Mesodermal cell (in vitro differentiated cells): ENCODE results near the gene LINC01488.

Source experiments
- H3K27ac ChIP-seq: 2 replicates; pipeline ENCODE4 v1.7.0; 2013; ENCODE audit warnings: mild to moderate bottlenecking, low read depth, low read length, moderate library complexity; ENCODE audit not compliant: severe bottlenecking
- H3K36me3 ChIP-seq: 2 replicates; pipeline ENCODE4 v1.7.1; 2013; ENCODE audit warnings: mild to moderate bottlenecking, low read length, moderate library complexity; ENCODE audit not compliant: control insufficient read depth, insufficient read depth
- H3K4me1 ChIP-seq: one replicate; pipeline ENCODE4 v1.7.1; 2013; ENCODE audit warnings: mild to moderate bottlenecking, low read length; ENCODE audit not compliant: insufficient read depth, control insufficient read depth, poor library complexity, severe bottlenecking
- H3K4me3 ChIP-seq: 2 replicates; pipeline ENCODE4 v1.7.0; 2013; ENCODE audit warnings: low read length, control low read depth, mild to moderate bottlenecking; ENCODE audit not compliant: insufficient read depth, poor library complexity, severe bottlenecking; ENCODE audit errors: extremely low read depth
- H3K9me3 ChIP-seq: 2 replicates; pipeline ENCODE4 v1.7.1; 2013; ENCODE audit warnings: mild to moderate bottlenecking, low read length, moderate library complexity; ENCODE audit not compliant: control insufficient read depth
- WGBS, 2 experiments: methylation state at CpG; one replicate each; pipeline ENCODE4 v1.1.5; 2013; ENCODE audit warnings: missing lambda C conversion rate in 2 of 2; ENCODE audit not compliant: insufficient coverage in 2 of 2; 5-methylcytosine and 5-hydroxymethylcytosine counted together

The LINC01488 gene

DNA sequence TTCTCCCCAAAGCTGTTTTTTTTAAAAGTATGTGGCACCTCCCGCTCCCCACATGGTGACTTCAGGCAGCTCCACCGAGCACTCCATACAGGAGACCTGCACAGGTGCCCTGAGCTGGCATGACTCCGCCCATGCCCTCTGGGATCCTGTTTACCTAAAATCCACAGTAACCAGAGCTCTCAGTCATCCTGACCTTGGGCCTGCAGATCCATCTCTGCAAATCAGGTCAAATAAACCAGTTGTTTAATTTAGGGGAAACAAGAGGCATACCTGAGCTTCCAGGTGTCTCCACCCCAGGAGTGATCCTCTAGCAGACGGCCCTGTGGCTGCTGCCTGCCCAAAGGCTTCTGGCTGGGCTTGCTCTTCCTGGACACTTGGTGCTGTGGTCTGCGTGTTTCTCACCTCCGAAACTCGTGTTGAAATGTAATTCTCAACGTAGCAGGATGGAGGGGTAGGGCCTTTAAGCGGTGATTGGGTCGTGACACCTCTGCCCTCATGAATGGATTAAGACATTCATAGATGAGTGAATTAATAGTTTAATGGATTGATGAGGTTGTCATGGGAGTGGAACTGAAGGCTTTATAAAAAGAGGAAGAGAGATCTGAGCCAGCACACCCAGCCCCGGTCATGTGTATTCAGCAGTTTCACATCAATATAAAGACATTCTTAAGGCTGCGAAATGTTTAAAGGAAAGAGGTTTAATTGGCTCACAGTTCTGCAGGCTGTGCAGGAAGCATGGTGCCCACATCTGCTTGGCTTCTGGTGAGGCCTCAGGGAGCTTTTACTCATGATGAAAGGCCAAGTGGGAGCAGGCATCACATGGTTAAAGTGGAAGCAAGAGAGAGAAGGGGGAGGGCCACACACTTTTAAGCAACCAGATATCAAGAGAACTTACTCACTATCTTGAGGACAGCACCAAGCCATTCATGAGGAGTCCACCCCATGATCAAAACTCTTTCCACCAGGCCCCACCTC is 34.1 kb downstream of the LINC01488 start:
- no peak overlapping the region for H3K4me3 ChIP-seq
- WGBS, 2 experiments = 81 to 88% methylated on average over 10 to 11 of the region's 12 CpGs
- H3K9me3 ChIP-seq = peaks cover 17% of the 10 kb centered on the region

DNA sequence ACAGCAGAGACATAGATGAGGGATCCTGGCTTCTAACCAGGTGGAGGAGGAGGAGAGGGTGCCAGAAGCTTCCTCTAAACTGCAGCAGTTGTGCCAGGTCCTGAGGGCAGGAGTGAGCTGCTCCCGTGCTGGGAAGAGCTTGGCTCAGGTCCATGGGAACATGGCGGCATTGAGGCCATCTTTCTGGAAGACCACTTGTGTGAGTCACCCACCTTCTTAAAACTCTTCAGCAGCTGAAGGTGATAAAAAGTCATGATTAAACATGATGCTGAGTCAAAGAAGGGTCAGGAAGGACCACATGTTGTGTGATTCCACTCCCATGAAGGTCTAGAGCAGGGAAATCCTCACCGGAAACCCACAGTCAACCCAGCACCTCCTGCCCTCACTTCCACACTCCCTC is 35.1 kb downstream of the LINC01488 start:
- WGBS, 2 experiments = 31 to 33% methylated on average over 3 of the region's 3 CpGs
- Histone ChIP-seq H3K36me3 (no peaks in the 10 kb centered on the region), H3K4me3 (no peak overlapping the region), H3K27ac (no peak overlapping the region), H3K9me3 (peaks cover 17% of the 10 kb centered on the region), H3K4me1 (peaks cover 6% of the 10 kb centered on the region)

More for the DNA sequence above, 34.1 kb downstream of the LINC01488 start:
- peaks cover 16% of the 10 kb centered on the region for H3K4me1 ChIP-seq
- H3K36me3 ChIP-seq = no peaks in the 10 kb centered on the region
- no peak overlapping the region for H3K27ac ChIP-seq

DNA sequence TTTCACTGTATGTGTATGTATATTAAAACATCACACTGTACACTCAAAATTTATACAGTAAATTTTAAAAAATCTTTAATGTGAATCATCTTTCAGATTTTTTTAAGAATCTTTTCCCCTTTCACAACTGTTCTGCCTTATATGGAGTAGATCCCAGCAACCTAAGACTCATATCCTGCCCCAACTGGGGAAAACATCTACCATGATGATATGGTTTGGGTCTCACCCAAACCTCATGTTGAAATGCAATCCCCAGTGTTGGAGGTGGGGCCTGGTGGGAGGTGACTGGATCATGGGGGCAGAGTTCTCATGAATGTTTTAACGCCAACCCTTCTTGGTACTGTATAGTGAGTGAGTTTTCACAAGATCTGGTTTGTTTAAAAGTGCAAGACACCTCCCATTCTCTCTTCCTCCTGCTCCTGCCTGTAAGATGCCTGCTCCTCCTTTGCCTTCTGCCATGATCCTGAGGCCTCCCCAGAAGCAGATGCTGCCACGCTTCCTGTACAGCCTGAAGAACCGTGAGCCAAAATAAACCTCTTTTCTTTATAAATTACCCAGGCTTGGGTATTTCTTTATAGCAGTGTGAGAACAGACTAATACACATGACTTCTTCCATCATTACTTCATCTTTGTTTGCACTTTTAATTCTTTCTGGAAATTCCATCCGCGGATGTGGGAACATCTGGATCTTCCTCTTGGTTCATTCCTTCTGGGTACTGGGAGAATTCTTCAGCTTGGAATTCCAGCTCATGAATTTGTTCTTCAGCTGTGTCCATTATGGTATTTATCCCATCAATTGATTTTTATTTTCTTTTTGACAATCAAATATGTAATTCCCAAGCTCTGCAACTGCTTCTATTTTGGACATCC is 36.9 kb downstream of the LINC01488 start:
- H3K27ac ChIP-seq = no peak overlapping the region
- H3K4me1 ChIP-seq = peaks cover 5% of the 10 kb centered on the region
- peaks cover 17% of the 10 kb centered on the region for H3K9me3 ChIP-seq
- WGBS, 2 experiments = 67 to 72% methylated on average over 2 to 3 of the region's 5 CpGs
- H3K4me3 ChIP-seq = no peak overlapping the region
- H3K36me3 ChIP-seq = no peaks in the 10 kb centered on the region

DNA sequence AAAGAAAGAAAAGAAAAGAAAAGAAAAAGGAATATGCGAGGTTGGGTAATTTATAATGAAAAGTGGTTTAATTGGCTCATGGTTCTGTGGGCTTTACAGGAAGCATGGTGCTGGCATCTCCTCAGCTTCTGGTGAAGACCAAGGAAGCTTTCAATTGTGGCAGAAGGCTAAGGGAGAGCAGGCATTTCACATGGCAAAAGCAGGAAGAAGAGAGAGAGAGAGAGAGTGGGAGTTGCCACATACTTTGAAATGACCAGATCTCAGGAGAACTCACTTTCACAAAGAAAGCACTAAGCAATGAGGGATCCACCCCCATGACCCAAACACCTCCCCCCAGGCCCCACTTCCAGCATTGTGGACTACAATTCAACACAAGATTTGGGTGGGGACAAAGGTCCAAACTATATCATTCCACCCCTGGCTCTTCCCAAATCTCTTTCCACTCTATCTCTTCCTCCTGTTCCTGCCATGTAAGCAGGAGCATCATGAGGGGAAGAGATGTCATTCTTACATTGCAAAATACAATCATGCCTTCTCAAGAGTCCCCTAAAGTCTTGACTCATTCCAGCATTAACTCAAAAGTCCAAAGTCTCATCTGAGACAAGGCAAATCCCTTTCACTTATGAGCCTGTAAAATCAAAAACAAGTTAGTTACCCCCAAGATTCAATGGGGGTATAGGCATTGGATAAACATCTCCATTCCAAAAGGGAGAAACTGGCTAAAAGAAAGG is 38.9 kb downstream of the LINC01488 start:
- WGBS, 2 experiments = 85 to 100% methylated on average over 1 of the region's 1 CpG
- H3K4me1 ChIP-seq = peaks cover 17% of the 10 kb centered on the region

DNA sequence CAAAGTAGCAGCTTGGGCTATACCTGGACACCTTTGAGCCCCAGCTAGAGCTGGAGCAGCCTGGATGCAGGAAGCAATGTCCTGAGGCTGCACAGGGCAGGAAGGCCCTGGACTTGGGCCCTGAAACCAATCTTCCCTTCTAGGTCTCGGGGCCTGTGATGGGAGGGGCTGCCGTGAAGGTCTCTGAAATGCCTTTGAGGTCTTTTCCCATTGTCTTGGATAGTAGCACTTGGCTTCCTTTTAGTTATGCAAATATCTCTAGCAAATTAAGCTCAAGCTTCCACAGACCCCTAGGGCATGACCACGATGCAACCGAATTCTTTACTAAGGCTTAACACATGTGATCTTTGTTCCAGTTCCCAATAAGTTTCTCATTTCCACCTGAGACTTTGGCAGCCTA is 40.0 kb downstream of the LINC01488 start:
- Histone ChIP-seq H3K27ac (no peak overlapping the region), H3K4me3 (no peak overlapping the region), H3K4me1 (peaks cover 17% of the 10 kb centered on the region), H3K9me3 (peaks cover 12% of the 10 kb centered on the region), H3K36me3 (no peaks in the 10 kb centered on the region)
- 25 to 26% methylated on average over 3 to 4 of the region's 4 CpGs for WGBS, 2 experiments

More for the DNA sequence above, 38.9 kb downstream of the LINC01488 start:
- Histone ChIP-seq H3K27ac (no peak overlapping the region), H3K36me3 (no peaks in the 10 kb centered on the region), H3K9me3 (peaks cover 17% of the 10 kb centered on the region), H3K4me3 (no peak overlapping the region)

DNA sequence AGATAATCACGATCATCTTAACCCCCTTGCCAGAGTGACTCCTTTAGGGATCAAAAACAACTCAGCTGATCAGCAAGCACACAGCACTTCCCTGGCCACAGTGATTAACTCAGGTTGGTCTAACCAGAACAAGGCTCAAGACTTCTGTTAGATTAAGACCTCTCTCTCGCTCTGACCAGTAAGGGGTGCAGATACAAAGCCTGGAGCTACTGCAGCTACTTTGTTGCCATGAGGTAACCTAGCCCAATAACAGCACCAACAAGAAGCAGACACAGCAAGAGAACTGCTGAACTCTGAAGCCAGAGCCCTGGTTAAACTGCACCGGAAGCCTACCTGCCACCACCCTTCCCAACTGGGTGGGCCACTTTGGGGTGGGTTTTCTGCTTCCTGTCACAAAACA is 42.0 kb downstream of the LINC01488 start:
- Histone ChIP-seq H3K36me3 (no peaks in the 10 kb centered on the region), H3K4me1 (peaks cover 17% of the 10 kb centered on the region), H3K27ac (no peak overlapping the region), H3K4me3 (no peak overlapping the region), H3K9me3 (peaks cover under 1% of the 10 kb centered on the region)
- WGBS, 2 experiments = 95 to 100% methylated on average over 1 to 2 of the region's 3 CpGs

DNA sequence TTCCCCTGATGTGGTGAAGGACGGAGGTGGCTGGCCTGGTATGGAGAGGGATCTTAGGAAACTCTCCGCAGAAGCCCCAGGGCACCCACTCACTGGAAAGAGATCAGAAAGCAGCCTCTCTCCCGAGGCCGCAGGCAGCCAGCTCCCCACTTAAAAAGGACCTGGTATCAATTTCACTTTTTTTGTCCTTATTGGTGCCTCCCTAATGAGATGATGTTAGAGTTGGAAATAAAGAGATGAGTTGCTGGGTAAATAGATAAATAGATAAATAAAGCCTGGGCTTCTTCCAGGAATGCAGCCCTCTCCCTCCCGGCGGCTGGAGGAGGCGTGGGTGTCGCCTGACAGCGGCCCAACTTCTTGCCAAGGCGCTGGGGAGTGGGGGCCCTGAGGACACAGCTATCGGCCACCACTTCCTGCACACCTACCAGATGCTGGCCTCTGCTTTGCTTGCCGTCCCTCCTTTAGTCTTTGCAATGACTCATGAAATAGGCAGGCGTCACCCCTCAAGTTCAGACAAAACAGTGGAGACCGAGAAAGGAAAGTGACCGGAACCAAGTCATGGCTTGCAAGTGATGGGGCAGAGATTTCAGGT is 42.9 kb downstream of the LINC01488 start:
- 77 to 78% methylated on average over 7 of the region's 15 CpGs for WGBS, 2 experiments
- no peak overlapping the region for H3K27ac ChIP-seq

DNA sequence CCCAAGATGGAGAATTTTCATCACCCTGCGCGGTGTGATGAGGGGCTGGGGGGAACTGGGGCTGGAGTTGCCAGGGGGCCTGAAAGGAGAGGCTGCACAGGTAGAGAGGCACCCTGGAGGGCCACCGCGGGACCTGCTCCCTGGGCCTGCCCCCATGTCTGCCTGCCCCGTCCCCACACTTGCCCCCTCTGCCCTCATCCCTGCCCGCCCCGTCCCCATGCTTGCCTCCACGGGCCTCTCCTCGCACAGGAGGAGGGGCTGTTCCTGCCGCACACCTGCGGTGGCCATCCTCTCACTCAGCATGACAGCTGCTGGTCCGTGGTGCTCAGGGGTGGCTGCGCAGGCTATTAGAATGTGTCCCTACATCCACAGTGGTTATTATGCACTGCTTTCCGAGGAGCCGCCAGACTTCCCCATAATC is 43.5 kb downstream of the LINC01488 start:
- no peaks in the 10 kb centered on the region for H3K9me3 ChIP-seq

More for the DNA sequence above, 42.9 kb downstream of the LINC01488 start:
- no peaks in the 10 kb centered on the region for H3K9me3 ChIP-seq
- peaks cover 17% of the 10 kb centered on the region for H3K4me1 ChIP-seq
- no peaks in the 10 kb centered on the region for H3K36me3 ChIP-seq
- no peak overlapping the region for H3K4me3 ChIP-seq

DNA sequence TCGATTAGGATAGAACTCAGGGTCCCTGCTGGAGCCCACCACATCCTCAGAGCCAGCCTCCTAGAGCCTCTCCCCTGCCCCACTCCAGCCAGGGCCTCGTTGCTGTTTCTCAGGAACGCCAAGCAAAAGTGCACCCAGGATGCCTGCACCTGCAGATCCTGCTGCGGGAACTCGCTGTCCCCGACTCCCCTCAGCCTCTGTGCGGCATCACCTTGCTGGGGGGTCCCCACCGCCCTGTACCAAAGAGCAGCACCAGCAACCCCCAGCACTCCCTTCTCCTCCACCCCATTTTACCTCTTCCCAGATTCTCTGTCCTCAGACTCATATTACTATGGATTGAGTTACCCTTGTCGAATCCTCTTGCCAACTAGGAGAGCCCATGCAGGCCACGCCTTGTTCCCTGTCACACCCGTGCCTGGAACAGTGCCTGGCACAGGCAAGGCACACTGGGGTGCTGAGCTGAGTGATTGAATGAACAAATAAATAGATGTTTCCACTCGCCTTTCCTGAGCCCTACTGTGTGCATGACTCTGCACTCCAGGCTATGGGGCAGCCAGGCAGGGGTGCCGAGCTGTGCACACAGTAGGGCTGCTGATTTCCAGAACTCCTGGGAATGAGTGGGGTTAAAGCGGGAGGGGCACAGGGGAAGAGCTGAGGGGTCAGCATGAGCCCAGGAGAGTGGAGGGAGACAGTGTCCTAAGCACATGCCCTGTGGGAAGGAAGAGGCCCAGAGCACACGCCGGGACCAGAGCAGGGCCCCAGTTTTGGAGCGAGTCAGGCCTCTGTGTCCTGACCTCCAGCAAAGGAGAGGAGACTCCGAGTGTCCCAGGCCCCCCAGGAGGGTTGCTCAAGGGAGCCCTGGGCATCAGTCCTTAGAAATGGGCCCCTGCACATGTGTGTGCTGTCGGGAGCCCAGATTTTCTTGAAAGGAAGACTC is 44.3 kb downstream of the LINC01488 start:
- Histone ChIP-seq H3K36me3 (no peaks in the 10 kb centered on the region), H3K4me1 (peaks cover 12% of the 10 kb centered on the region), H3K27ac (no peak overlapping the region), H3K4me3 (no peak overlapping the region), H3K9me3 (no peaks in the 10 kb centered on the region)
- WGBS, 2 experiments = 86 to 88% methylated on average over 15 to 19 of the region's 19 CpGs

More for the DNA sequence above, 43.5 kb downstream of the LINC01488 start:
- WGBS, 2 experiments = 81 to 88% methylated on average over 13 of the region's 15 CpGs
- Histone ChIP-seq H3K4me3 (no peak overlapping the region), H3K36me3 (no peaks in the 10 kb centered on the region), H3K27ac (no peak overlapping the region), H3K4me1 (peaks cover 17% of the 10 kb centered on the region)
